H9 (cell line): ENCODE results near the gene PRR30. TPM values are rescaled to one million over a fixed set of nuclear protein-coding genes. Genes with fewer than 3 reads are reported as not detected.

Experiments
- DNase-seq: peaks from one replicate; pipeline ENCODE4 v3.0.0-alpha.2; 2017
- H2AFZ ChIP-seq: one replicate; pipeline ENCODE4 v1.6.1; 2013; ENCODE audit warnings: mild to moderate bottlenecking, low read length, control low read depth, moderate library complexity
- H2AK5ac ChIP-seq: 2 replicates; pipeline ENCODE4 v1.6.1; 2013; ENCODE audit warnings: low read length, control low read depth, mixed read lengths; ENCODE audit not compliant: insufficient read length
- H2BK120ac ChIP-seq: one replicate; pipeline ENCODE4 v1.6.1; 2013; ENCODE audit warnings: low read depth, mild to moderate bottlenecking, low read length, control low read depth, inconsistent platforms; ENCODE audit not compliant: poor library complexity, severe bottlenecking
- H2BK12ac ChIP-seq: 2 replicates; pipeline ENCODE4 v1.6.1; 2013; ENCODE audit warnings: low read length, control low read depth, mixed read lengths, low read depth; ENCODE audit not compliant: insufficient read length
- H2BK15ac ChIP-seq: 2 replicates; pipeline ENCODE4 v1.6.1; 2013; ENCODE audit warnings: low read depth, low read length, control low read depth
- H2BK20ac ChIP-seq: one replicate; pipeline ENCODE4 v1.6.1; 2013; ENCODE audit warnings: low read depth, mild to moderate bottlenecking, low read length, control low read depth, inconsistent platforms; ENCODE audit not compliant: poor library complexity, severe bottlenecking
- H2BK5ac ChIP-seq: 2 replicates; pipeline ENCODE4 v1.6.1; 2013; ENCODE audit warnings: low read length, control low read depth, mixed read lengths; ENCODE audit not compliant: insufficient read length
- H3K14ac ChIP-seq: 2 replicates; pipeline ENCODE4 v1.6.1; 2013; ENCODE audit warnings: low read length, control low read depth; ENCODE audit not compliant: insufficient read depth
- H3K18ac ChIP-seq: 2 replicates; pipeline ENCODE4 v1.6.1; 2013; ENCODE audit warnings: low read depth, mild to moderate bottlenecking, mixed read lengths, low read length, control low read depth; ENCODE audit not compliant: insufficient read length
- H3K23ac ChIP-seq: 2 replicates; pipeline ENCODE4 v1.6.1; 2013; ENCODE audit warnings: low read length, control low read depth, mixed read lengths, low read depth; ENCODE audit not compliant: insufficient read length
- H3K23me2 ChIP-seq: 2 replicates; pipeline ENCODE4 v1.6.1; 2013; ENCODE audit warnings: low read depth, mild to moderate bottlenecking, mixed read lengths, low read length, control low read depth; ENCODE audit not compliant: insufficient read length, poor library complexity, severe bottlenecking
- H3K27ac ChIP-seq: 2 replicates; pipeline ENCODE4 v1.5.1; 2013; ENCODE audit warnings: low read length, control low read depth, mixed read lengths, low read depth; ENCODE audit not compliant: insufficient read length
- H3K27me3 ChIP-seq: 2 replicates; pipeline ENCODE4 v1.6.1; 2013; ENCODE audit warnings: low read length, control low read depth, inconsistent platforms; ENCODE audit not compliant: insufficient read depth
- H3K4ac ChIP-seq: 2 replicates; pipeline ENCODE4 v1.6.1; 2013; ENCODE audit warnings: low read depth, mild to moderate bottlenecking, control low read depth, inconsistent platforms, low read length, moderate library complexity
- H3K4me1 ChIP-seq: 2 replicates; pipeline ENCODE4 v1.6.1; 2013; ENCODE audit warnings: low read length, control low read depth, inconsistent platforms; ENCODE audit not compliant: insufficient read depth
- H3K4me2 ChIP-seq: 2 replicates; pipeline ENCODE4 v1.6.1; 2013; ENCODE audit warnings: low read length, control low read depth, mixed read lengths; ENCODE audit not compliant: insufficient read length, insufficient read depth
- H3K56ac ChIP-seq: 2 replicates; pipeline ENCODE4 v1.6.1; 2013; ENCODE audit warnings: low read depth, mild to moderate bottlenecking, mixed read lengths, low read length, control low read depth; ENCODE audit not compliant: insufficient read length
- H3K79me1 ChIP-seq: 2 replicates; pipeline ENCODE4 v1.6.1; 2013; ENCODE audit warnings: low read depth, mild to moderate bottlenecking, moderate library complexity, low read length, control low read depth, inconsistent platforms; ENCODE audit not compliant: insufficient read depth, poor library complexity, severe bottlenecking
- H3K79me2 ChIP-seq: 2 replicates; pipeline ENCODE4 v1.6.1; 2013; ENCODE audit warnings: low read length, control low read depth, inconsistent platforms; ENCODE audit not compliant: insufficient read depth
- H3K9ac ChIP-seq: 2 replicates; pipeline ENCODE4 v1.6.1; 2013; ENCODE audit warnings: low read length, control low read depth, mixed read lengths; ENCODE audit not compliant: insufficient read length; ENCODE audit errors: extremely low read depth
- H3K9me3 ChIP-seq: one replicate; pipeline ENCODE4 v1.6.1; 2013; ENCODE audit warnings: low read depth, low read length, inconsistent platforms; ENCODE audit not compliant: control insufficient read depth
- H3T11ph ChIP-seq: one replicate; pipeline ENCODE4 v1.6.1; 2013; ENCODE audit warnings: mild to moderate bottlenecking, low read length, control low read depth, inconsistent platforms
- H4K20me1 ChIP-seq: one replicate; pipeline ENCODE4 v1.6.1; 2013; ENCODE audit not compliant: control insufficient read depth, insufficient read length, insufficient read depth
- H4K5ac ChIP-seq: 2 replicates; pipeline ENCODE4 v1.6.1; 2013; ENCODE audit warnings: low read depth, mild to moderate bottlenecking, mixed read lengths, low read length, control low read depth; ENCODE audit not compliant: insufficient read length
- H4K8ac ChIP-seq: replicated peaks from 2 replicates; pipeline ENCODE4 v1.6.1; 2013; ENCODE audit warnings: low read length, control low read depth, mixed read lengths, low read depth; ENCODE audit not compliant: insufficient read length
- H4K91ac ChIP-seq: 2 replicates; pipeline ENCODE4 v1.6.1; 2013; ENCODE audit warnings: low read depth, mild to moderate bottlenecking, moderate library complexity, mixed read lengths, low read length, control low read depth; ENCODE audit not compliant: insufficient read length
- H3K27ac Mint-ChIP-seq, 3 experiments: 2 replicates in 2 of 3; 3 replicates in 1 of 3; pipeline ENCODE4 v1.8.0; 2020 to 2021; ENCODE audit warnings: mixed read lengths in 3 of 3, mild to moderate bottlenecking in 1 of 3, moderate library complexity in 1 of 3
- H3K27me3 Mint-ChIP-seq: 2 replicates; pipeline ENCODE4 v1.8.0; 2021; ENCODE audit warnings: low read depth, mild to moderate bottlenecking, moderate library complexity, mixed read lengths
- H3K36me3 Mint-ChIP-seq, 3 experiments: 2 replicates in 2 of 3; 3 replicates in 1 of 3; pipeline ENCODE4 v1.8.0; 2020 to 2021; ENCODE audit warnings: low read depth in 3 of 3, mixed read lengths in 3 of 3; ENCODE audit not compliant: insufficient read depth in 1 of 3
- H3K4me1 Mint-ChIP-seq, 2 experiments: 2 replicates each; pipeline ENCODE4 v1.8.0; 2020; ENCODE audit warnings: mixed read lengths in 2 of 2
- H3K4me3 Mint-ChIP-seq, 2 experiments: 2 replicates in 1 of 2; 3 replicates in 1 of 2; pipeline ENCODE4 v1.8.0; 2020 to 2021; ENCODE audit warnings: mild to moderate bottlenecking in 2 of 2, mixed read lengths in 2 of 2, moderate library complexity in 1 of 2
- H3K9me3 Mint-ChIP-seq, 2 experiments: 2 replicates in 1 of 2; 3 replicates in 1 of 2; pipeline ENCODE4 v1.8.0; 2020; ENCODE audit warnings: mild to moderate bottlenecking in 2 of 2, mixed read lengths in 2 of 2, moderate library complexity in 1 of 2
- CTCF ChIP-seq: fragments of 200-600 bp; sonication (generic); conservative IDR thresholded peaks from 3 replicates; pipeline ENCODE4 v1.8.0; 2021; ENCODE audit warnings: antibody characterized with exemption, mild to moderate bottlenecking
- WGBS: extraction: QIAGEN DNeasy Blood & Tissue Kit; methylation state at CpG from one replicate; pipeline ENCODE4 v1.1.7; 2013; ENCODE audit warnings: missing lambda C conversion rate, low lambda C conversion rate, mixed read lengths; ENCODE audit not compliant: insufficient read length; ENCODE audit errors: extremely low coverage; 5-methylcytosine and 5-hydroxymethylcytosine counted together
- total RNA-seq: library from RNA; stranded (reverse); gene quantifications from 2 replicates; pipeline ENCODE4 v1.2.1, GENCODE V29; 2021

The PRR30 gene
- total RNA-seq, 1 experiment from 2014 or later, result not detected

GRCh38 chr2:27162151-27163121 is 23.2 kb upstream of the PRR30 start:
- Histone ChIP-seq H2BK5ac (no peak overlapping the region), H4K91ac (no peak overlapping the region), H3K27me3 (no peaks in the 10 kb centered on the region), H3T11ph (no peak overlapping the region), H3K9ac (no peak overlapping the region), H3K4ac (no peak overlapping the region), H3K79me1 (no peaks in the 10 kb centered on the region), H4K20me1 (no peaks in the 10 kb centered on the region), H3K14ac (no peak overlapping the region), H2BK15ac (no peak overlapping the region), H3K27ac (no peak overlapping the region), H3K23me2 (no peaks in the 10 kb centered on the region), H2AK5ac (no peak overlapping the region), H2AFZ (no peak overlapping the region), H3K4me2 (no peak overlapping the region), H3K4me1 (peaks cover 2% of the 10 kb centered on the region; the same call in 1 of the 2 replicates), H3K18ac (no peak overlapping the region), H3K23ac (no peak overlapping the region), H3K56ac (no peak overlapping the region), H2BK12ac (no peak overlapping the region), H4K5ac (no peak overlapping the region), H2BK120ac (no peak overlapping the region), H2BK20ac (no peak overlapping the region), H3K9me3 (no peaks in the 10 kb centered on the region), H3K79me2 (no peaks in the 10 kb centered on the region), H4K8ac (no peak overlapping the region)
- no CpG with 5 or more reads among the region's 15 CpGs for WGBS
- H3K36me3 Mint-ChIP-seq, result peaks cover 0 to 5% (median 0%) of the 10 kb centered on the region in 3 experiments; a peak in 3 of 7 replicates
- no peak overlapping the region for H3K4me3 Mint-ChIP-seq
- H3K27ac Mint-ChIP-seq, result no peak overlapping the region
- DNase-seq, result no peak
- peaks cover 26 to 34% of the 10 kb centered on the region in 2 experiments for H3K4me1 Mint-ChIP-seq
- no peak for TF ChIP-seq CTCF
- peaks cover 2% of the 10 kb centered on the region; the same call in 1 of the 2 replicates for H3K27me3 Mint-ChIP-seq
- peaks cover 4 to 10% of the 10 kb centered on the region in 2 experiments; a peak in 2 of 5 replicates for H3K9me3 Mint-ChIP-seq
